PC-3 (cell line): ENCODE data around the gene IFNA16.

Experiments used
- EZH2 ChIP-seq: fragments of 300-600 bp; sonication (generic); IDR thresholded peaks from one replicate; pipeline ENCODE4 v1.6.1; 2017; ENCODE audit warnings: antibody characterized with exemption, mild to moderate bottlenecking, low read length; ENCODE audit not compliant: unreplicated experiment
- TF ChIP-seq, protein P1 (sequence below): fragments of 300-600 bp; sonication (generic); conservative IDR thresholded peaks from 2 replicates; pipeline ENCODE4 v1.5.1; 2017; ENCODE audit warnings: antibody characterized with exemption, low read depth, mild to moderate bottlenecking, low read length

DNA sequence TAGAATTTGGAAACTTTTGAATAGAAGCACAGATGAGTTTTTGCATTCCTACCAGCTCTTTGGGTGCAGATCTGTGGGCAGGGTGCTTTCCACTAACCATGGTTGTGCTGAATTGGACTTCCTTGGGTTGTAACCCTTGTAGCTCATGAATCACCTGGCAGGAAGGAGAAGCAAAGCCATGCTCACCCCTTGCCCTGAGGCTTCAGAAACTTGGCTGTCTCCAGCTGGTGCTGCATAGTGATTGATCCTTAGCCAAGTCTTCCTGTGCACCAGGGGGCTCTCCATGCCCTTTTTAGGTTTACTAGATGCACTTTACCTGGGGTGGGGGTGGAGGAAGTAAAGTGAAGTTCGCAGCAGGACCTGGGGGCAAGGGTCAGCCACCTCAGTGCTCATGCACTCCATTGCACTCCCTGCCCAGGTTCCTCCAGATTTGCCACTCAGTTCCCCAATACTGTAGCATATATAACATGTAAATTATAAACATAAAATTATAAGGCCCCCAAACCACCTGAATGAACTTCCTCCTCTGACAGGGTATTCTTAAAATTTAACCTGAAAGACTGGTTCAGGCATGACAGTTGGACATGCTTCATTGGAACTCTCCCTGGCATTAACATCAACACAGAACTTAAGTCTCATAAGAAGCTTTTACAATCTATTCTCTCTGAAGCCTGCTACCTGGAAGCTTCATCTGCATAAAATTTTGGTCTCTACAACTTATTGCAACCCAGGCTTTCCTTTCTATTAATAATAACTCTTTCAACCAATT, 48.5 kb upstream of the IFNA16 start:
- TF ChIP-seq, protein P1, sequence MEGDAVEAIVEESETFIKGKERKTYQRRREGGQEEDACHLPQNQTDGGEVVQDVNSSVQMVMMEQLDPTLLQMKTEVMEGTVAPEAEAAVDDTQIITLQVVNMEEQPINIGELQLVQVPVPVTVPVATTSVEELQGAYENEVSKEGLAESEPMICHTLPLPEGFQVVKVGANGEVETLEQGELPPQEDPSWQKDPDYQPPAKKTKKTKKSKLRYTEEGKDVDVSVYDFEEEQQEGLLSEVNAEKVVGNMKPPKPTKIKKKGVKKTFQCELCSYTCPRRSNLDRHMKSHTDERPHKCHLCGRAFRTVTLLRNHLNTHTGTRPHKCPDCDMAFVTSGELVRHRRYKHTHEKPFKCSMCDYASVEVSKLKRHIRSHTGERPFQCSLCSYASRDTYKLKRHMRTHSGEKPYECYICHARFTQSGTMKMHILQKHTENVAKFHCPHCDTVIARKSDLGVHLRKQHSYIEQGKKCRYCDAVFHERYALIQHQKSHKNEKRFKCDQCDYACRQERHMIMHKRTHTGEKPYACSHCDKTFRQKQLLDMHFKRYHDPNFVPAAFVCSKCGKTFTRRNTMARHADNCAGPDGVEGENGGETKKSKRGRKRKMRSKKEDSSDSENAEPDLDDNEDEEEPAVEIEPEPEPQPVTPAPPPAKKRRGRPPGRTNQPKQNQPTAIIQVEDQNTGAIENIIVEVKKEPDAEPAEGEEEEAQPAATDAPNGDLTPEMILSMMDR = no peak
- no peak for TF ChIP-seq EZH2
